HG02884 (cell line): ENCODE measurements around the gene FARP1.

Source experiments
- ATAC-seq: cut with Tn5 transposase; IDR thresholded peaks from one replicate; pipeline ENCODE4 v1.9.1; 2021; ENCODE audit warnings: mild to moderate bottlenecking, moderate library complexity; ENCODE audit not compliant: unreplicated experiment

Gene FARP1

GRCh38 chr13:98385606-98386005 is 242.7 kb downstream of the FARP1 start:
- no peak for ATAC-seq

DNA sequence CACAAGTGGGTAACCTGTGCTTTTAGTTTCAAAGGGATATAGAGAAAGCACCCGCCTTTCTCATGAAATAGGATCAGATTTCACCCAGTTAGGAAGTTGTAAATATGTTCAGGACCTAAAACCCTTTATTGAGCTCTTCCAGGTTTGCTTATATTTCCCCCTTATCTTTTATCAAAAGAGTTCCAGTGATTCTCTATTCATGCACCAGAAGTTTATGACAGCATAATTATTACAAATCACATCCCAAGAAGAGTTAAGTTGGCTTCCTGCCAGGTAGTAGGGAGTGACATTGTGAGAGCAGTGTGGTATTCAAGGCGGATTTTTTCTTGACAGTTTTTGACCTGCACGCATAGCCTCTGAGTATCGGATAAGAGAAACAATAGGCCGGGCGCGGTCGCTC is 243.7 kb downstream of the FARP1 start:
- ATAC-seq = no peak

DNA sequence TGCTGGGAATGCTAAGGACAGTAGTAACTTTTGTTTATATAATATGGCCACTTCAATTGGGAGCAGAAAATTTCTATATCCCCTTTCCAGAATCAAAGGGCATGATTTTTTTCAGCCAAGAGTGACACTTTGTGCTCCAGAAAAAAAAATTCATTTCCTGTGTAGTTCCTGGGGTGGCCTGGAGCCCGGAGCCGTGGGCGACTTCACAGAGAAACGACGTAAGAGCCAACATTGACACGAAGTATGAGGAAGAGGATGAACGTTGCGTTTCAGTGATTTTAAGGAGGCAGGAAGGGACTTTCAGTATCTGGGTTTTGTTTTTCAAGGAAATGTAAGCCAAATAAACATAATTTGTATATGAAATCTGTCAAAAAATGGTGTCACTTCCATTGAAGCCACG is 246.4 kb downstream of the FARP1 start:
- no peak for ATAC-seq

DNA sequence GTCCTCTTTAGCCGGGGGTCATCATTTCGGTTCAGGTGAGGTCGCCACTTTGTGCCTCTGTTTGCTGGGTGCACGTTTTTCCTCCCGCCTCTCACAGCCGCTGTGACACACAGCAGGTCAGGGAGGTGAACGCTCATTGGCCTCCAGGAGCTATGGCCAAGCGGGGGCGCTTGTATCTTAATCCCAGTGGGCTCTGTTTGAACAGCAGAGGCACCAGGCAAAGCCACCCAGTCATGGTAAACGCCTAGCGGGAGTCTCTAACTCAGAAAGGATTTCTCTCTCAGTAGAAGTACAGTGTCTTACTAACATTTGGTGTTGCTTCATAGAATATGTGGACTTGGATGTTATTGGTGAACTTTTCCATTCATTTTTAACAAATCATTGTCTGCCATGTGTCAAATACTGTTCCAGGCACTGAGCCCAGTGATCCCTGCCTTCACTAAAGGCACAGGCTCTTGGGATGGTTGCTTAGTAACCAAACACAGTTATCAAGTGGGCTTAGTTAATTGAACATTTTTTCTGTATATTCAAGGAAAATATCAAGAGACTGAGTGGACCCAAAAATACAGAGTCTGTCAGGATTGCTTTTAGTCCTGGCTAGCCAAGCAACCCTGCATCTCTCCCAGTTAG is 247.3 kb downstream of the FARP1 start:
- ATAC-seq = no peak

DNA sequence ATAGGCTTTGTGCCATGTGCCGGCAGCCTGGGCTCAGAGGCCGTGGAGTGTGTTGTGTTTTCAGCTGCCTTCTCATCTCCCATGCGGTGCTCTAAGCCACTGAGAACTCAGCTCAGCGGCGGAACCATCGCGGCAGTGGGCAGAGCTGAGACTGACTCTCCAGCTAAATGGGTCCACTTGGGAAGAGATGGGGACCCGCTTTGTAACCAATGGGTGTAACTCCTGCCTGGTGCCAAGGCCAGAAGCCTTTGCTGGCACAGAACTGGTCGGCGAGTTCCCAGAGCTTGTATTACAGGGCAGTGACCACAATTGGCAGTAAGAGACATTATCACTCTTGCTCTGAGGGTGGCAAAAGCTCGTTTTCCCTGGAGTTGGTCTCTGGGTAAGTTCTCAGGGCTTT is 251.0 kb downstream of the FARP1 start:
- no peak for ATAC-seq

DNA sequence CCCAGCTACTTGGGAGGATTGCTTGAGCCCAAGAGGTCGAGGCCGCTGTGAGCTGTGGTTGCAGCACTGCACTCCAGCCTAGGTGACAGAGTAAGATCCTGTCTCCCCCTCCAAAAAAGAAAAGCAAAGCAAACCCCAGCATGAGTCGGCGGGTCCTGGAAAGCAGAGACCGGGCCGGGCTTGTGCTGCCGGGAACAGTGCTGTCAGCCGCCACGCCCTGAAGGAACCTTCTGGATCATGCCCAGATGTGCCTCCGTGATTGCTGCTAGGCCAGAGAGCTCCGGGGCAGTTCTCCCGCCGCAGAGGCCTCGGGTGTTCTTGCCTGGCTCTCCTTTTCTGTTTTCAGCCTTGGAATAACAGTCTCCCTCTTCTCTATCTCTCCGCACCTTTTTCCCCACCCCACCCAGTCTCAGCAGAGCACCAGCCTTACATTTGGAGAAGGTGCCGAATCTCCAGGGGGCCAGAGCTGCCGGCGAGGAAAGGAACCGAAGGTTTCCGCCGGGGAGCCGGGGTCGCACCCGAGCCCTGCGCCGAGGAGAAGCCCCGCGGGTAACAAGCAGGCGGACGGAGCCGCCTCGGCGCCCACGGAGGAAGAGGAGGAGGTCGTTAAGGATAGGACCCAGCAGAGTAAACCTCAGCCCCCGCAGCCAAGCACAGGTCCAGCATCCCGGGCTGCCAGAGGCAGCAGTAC is 252.1 kb downstream of the FARP1 start:
- no peak for ATAC-seq

- ATAC-seq = no peak
Measured at GRCh38 chr13:98396071-98396710, 253.3 kb downstream of the FARP1 start.

DNA sequence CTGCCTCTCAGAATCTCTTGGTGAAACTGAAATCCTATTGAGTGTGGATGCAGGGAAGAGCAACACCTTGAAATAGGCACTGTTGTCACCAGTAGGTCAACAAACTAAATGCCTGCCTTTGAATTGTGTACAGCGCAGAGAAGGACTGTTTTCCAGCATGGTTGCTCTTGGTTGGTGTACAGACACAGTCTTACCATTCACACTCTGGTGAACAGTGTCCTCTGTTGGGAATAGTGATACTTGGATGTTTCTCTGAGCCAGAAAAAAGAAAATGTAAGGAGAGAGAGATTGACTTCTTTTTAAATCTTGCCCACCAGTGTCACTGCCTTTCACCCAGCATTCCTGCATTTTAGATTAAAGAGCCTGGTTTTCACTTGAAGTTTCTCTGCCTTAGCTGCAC is 254.3 kb downstream of the FARP1 start:
- ATAC-seq = no peak

GRCh38 chr13:98397861-98398260 is 255.0 kb downstream of the FARP1 start:
- ATAC-seq = no peak

DNA sequence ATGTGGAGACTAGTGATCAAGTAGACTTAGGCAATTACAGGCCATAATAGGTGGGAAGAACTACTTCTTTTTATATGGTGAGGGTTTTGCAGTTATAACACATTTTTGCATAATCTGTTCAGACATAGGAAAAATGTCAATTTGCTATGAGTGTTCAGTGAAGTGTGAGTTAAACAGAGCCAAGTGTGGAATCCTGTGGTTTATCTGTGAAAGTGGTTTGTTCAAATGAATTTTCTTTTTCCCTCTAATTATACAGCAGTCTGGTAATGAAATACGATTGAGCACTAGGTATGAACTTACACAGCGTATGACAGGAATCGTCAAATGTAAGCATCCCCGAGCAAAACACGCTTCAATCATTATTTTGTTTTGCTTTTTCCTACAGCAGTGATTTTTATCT is 255.7 kb downstream of the FARP1 start:
- no peak for ATAC-seq

GRCh38 chr13:98399756-98400155 is 256.9 kb downstream of the FARP1 start:
- no peak for ATAC-seq

GRCh38 chr13:98401934-98402333 is 259.0 kb downstream of the FARP1 start:
- ATAC-seq = no peak

DNA sequence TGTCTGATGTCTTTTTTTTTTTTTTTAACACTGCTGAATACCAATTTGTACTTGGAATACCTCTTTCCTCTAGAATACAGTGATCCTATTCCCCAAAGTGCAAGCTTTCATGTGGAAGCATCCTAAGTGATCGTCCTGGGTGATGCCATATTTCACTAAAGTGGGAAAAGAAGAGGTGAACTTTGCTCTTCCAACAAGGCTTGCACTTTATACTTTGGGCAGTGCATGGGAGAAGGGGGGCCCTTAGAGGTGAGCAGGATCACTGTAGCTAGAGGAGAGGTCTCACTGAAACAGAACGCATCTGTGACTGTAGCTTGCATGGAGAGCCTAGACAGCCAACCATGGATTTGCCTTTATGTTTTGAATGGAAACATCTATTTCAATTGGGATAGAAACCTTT is 260.2 kb downstream of the FARP1 start:
- no peak for ATAC-seq

DNA sequence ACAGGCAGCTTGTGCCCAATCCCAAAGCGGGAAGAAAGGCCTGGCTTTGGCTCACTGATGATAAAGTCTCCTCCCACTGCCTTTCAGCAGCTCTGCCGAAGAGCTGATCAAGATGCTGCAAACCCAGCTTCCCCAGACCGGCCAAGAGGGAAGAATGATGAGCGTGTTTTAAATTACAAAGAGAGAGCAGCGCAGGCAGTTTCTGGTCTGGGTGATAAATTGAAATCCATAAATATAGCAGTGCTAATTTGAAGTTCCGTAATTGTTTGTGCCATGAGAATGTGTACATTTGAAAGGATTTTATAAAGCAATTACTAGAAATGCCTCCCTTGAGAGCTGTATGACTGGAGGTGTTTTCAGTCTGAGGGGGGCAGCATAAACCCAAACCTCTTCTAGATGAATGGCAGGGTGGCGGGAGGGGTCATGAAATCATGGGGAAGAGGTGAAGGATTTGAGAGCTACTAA is 262.2 kb downstream of the FARP1 start:
- ATAC-seq = no peak

DNA sequence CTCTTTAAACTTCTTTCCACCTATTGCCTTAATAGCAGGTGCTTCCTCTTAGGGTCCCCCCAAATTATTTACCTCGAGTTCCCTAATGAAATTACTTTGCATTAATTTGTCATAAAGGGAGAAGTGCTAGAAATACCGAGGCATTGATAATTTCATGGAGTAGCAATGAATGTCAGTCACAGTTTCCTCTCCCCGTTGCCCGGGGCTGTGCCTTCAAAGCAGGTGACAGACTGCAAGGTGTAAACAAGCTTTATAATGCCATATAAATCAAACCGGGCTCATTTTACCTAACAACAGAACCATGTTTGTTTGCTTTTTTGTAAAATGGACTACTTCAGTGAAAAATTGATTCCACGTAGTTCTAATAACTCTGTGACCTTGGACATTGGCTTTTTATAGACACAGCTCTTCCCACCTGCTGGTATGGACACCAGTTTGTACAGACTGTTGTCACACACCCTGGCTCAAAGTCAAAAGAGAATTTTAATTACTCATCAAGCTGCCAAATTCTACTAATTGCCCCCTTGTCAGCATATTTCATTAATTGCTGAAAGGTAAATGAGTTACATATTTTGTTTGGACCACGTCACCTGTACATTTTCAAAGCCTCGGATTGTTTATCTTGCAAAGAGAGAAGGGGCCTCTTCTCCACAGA is 262.9 kb downstream of the FARP1 start:
- ATAC-seq = no peak

DNA sequence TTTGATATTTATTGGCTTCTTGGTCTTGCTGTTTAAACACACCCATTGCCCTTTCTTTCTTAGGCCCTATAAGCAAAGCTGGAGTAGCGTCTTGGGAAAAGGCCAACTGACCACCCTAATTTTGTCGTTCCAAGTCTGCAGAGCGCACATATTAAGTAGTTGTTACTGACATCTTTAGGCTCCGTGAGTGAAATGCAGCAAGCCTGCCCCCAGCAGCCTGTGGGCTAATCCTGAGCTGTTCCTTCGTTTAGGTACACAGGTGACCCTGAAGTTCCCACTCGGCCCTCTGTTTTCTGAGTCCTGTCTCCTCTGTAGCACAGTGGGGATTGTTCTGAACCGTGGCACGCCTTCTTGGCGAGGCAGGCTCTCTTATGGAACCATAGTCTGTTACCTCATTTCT is 263.5 kb downstream of the FARP1 start:
- ATAC-seq = no peak

- ATAC-seq = no peak
Measured at GRCh38 chr13:98406971-98407370, 264.1 kb downstream of the FARP1 start.

GRCh38 chr13:98407575-98407974 is 264.7 kb downstream of the FARP1 start:
- ATAC-seq = no peak

- ATAC-seq = no peak
Measured at GRCh38 chr13:98409281-98409680, 266.4 kb downstream of the FARP1 start.

DNA sequence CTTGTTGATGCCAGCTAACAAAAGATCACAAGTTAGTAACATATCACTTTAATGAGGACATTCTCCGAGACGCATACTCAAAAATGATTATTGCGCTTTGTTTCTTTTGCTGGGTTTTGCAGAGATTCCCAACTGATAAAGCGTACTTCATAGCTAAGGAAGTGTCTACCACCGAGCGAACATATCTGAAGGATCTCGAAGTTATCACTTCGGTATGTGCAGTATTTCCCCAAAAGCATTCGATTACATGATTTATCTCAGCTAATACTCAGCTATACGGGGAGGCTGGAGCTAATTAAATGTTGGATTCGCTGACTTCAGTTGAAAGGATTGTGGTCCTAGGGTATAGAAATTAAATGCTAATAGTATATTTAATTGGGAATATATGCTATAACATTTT is 267.7 kb downstream of the FARP1 start:
- no peak for ATAC-seq

DNA sequence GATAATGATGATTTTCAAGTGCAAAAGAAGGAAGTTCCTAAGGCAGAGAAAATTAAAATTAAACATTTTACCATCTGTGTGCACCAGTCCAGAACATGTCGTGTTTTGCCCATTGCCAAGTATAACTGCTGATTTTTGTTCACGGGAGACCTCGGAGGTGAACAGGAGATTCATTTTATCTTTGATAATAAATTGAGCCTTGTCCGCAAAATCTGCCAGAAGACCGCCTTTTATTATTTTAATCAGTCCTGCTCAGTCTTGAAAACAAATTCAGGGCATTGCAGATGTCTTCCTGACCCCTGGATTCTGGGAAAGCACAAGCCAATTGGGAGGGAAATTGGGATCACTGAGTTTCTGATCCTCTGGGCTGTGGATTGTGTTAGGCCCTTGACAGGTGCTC is 268.1 kb downstream of the FARP1 start:
- ATAC-seq = no peak
